Measurements from ENCODE around the gene STARD3.

The STARD3 gene

DNA sequence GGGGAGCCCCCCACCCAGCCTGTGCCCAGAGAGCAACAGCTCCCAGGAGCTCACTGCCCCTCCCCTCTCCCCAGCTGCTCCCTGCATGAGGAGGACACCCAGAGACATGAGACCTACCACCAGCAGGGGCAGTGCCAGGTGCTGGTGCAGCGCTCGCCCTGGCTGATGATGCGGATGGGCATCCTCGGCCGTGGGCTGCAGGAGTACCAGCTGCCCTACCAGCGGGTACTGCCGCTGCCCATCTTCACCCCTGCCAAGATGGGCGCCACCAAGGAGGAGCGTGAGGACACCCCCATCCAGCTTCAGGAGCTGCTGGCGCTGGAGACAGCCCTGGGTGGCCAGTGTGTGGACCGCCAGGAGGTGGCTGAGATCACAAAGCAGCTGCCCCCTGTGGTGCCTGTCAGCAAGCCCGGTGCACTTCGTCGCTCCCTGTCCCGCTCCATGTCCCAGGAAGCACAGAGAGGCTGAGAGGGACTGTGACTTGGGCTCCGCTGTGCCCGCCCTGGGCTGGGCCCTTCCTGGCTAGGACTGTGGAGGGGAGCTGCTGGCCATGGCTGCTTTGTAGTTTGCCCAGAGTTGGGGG is 28.8 kb downstream of the STARD3 start:
- Histone ChIP-seq H3K79me2 (no peaks in the 10 kb centered on the region), H2AFZ (peak overlapping the region; percentile 57), H3K4me2 (ENCODE audit: low read length) (no peak overlapping the region), H3K4me1 (peaks cover 55% of the 10 kb centered on the region), H3K27me3 (ENCODE audit: control insufficient read depth, insufficient read depth, low read length) (no peaks in the 10 kb centered on the region), H3K9ac (no peak overlapping the region), H3K9me3 (ENCODE audit: control insufficient read depth, low read length) (no peaks in the 10 kb centered on the region), H3K27ac (peak overlapping the region; percentile 74), H3K36me3 (ENCODE audit: control insufficient read depth, insufficient read depth, low read length) (no peaks in the 10 kb centered on the region), H3K4me3 (ENCODE audit: low read depth, low read length) (no peak overlapping the region)
- TF ChIP-seq, protein P1, sequence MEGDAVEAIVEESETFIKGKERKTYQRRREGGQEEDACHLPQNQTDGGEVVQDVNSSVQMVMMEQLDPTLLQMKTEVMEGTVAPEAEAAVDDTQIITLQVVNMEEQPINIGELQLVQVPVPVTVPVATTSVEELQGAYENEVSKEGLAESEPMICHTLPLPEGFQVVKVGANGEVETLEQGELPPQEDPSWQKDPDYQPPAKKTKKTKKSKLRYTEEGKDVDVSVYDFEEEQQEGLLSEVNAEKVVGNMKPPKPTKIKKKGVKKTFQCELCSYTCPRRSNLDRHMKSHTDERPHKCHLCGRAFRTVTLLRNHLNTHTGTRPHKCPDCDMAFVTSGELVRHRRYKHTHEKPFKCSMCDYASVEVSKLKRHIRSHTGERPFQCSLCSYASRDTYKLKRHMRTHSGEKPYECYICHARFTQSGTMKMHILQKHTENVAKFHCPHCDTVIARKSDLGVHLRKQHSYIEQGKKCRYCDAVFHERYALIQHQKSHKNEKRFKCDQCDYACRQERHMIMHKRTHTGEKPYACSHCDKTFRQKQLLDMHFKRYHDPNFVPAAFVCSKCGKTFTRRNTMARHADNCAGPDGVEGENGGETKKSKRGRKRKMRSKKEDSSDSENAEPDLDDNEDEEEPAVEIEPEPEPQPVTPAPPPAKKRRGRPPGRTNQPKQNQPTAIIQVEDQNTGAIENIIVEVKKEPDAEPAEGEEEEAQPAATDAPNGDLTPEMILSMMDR (IDR thresholded peaks at IDR 0.05), result peak; percentile 34

DNA sequence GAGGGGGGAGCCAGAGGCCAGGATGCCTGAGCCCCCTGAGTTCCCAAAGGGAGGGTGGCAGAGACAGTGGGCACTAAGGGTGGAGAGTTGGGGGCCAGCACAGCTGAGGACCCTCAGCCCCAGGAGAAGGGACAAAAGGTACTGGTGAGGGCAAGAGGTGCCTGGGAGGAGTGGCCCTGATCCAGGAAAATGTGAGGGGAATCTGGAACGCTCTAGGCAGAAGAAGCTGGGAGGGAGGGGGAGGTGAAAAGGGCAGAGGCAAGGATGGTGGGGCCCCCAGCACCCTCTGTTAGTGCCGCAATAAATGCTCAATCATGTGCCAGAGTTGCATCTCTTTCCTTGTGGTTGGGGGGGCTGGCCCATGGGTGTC is 29.3 kb downstream of the STARD3 start:
- Histone ChIP-seq H3K79me2 (no peaks in the 10 kb centered on the region), H3K4me3 (ENCODE audit: low read depth, low read length) (no peak overlapping the region), H3K4me1 (peaks cover 58% of the 10 kb centered on the region), H3K9ac (no peak overlapping the region), H3K36me3 (ENCODE audit: control insufficient read depth, insufficient read depth, low read length) (no peaks in the 10 kb centered on the region), H2AFZ (no peak overlapping the region), H3K27ac (peak overlapping the region; percentile 74), H3K4me2 (ENCODE audit: low read length) (no peak overlapping the region), H3K27me3 (ENCODE audit: control insufficient read depth, insufficient read depth, low read length) (no peaks in the 10 kb centered on the region), H3K9me3 (ENCODE audit: control insufficient read depth, low read length) (no peaks in the 10 kb centered on the region)
- TF ChIP-seq, protein P1 (IDR thresholded peaks at IDR 0.05), result no peak

GRCh38 chr17:39666601-39667261 is 29.8 kb downstream of the STARD3 start:
- Histone ChIP-seq H3K9me3 (ENCODE audit: control insufficient read depth, low read length) (no peaks in the 10 kb centered on the region), H3K79me2 (no peaks in the 10 kb centered on the region), H3K4me2 (ENCODE audit: low read length) (no peak overlapping the region), H3K4me1 (peaks cover 63% of the 10 kb centered on the region), H3K4me3 (ENCODE audit: low read depth, low read length) (no peak overlapping the region), H3K36me3 (ENCODE audit: control insufficient read depth, insufficient read depth, low read length) (no peaks in the 10 kb centered on the region), H3K27me3 (ENCODE audit: control insufficient read depth, insufficient read depth, low read length) (no peaks in the 10 kb centered on the region), H2AFZ (peak overlapping the region; percentile 65), H3K27ac (peak overlapping the region; percentile 81), H3K9ac (no peak overlapping the region)
- TF ChIP-seq, protein P1 (IDR thresholded peaks at IDR 0.05), result no peak

- Histone ChIP-seq H2AFZ (peak overlapping the region; percentile 65), H3K9ac (no peak overlapping the region), H3K27ac (peak overlapping the region; percentile 81), H3K4me1 (peaks cover 65% of the 10 kb centered on the region), H3K4me3 (ENCODE audit: low read depth, low read length) (no peak overlapping the region), H3K27me3 (ENCODE audit: control insufficient read depth, insufficient read depth, low read length) (no peaks in the 10 kb centered on the region), H3K9me3 (ENCODE audit: control insufficient read depth, low read length) (no peaks in the 10 kb centered on the region), H3K79me2 (no peaks in the 10 kb centered on the region), H3K4me2 (ENCODE audit: low read length) (peak overlapping the region; percentile 68), H3K36me3 (ENCODE audit: control insufficient read depth, insufficient read depth, low read length) (no peaks in the 10 kb centered on the region)
- TF ChIP-seq, protein P1 (IDR thresholded peaks at IDR 0.05), result no peak
These were observed 30.5 kb downstream of the STARD3 start for GRCh38 chr17:39667262-39667944.
